K562 (cell line): ENCODE results near the gene FRMPD1. TPM values are rescaled to one million over a fixed set of nuclear protein-coding genes. Genes with fewer than 3 reads are reported as not detected.
A peak's percentile ranks its signal among the peaks of the same experiment; 100 is the strongest.

Experiments used
- ARID3A ChIP-seq: IDR thresholded peaks from 2 replicates; pipeline ENCODE4 v1.6.1; 2012; ENCODE audit warnings: low read depth, low read length, improper control_type of control experiment, borderline replicate concordance
- ARNT ChIP-seq, 2 experiments: fragments of 450-650 bp; IDR thresholded peaks; 2 replicates each; pipeline ENCODE4 v1.6.1; 2016; ENCODE audit warnings: mild to moderate bottlenecking in 1 of 2
- DEAF1 ChIP-seq: fragments of 450-650 bp; formaldehyde crosslinking; IDR thresholded peaks from 2 replicates; pipeline ENCODE4 v1.4.0; 2020; ENCODE audit warnings: mild to moderate bottlenecking, moderate library complexity
- FOXK1 ChIP-seq: sonication (generic); formaldehyde crosslinking; IDR thresholded peaks from 2 replicates; pipeline ENCODE4 v1.8.0; 2022; ENCODE audit warnings: missing genetic modification reagents, mild to moderate bottlenecking, borderline replicate concordance
- POLR2AphosphoS2 ChIP-seq: IDR thresholded peaks from 2 replicates; pipeline ENCODE4 v1.6.1; 2012; ENCODE audit warnings: low read length, improper control_type of control experiment
- RB1 ChIP-seq: fragments of 450-650 bp; IDR thresholded peaks from 2 replicates; pipeline ENCODE4 v1.6.1; 2017; ENCODE audit warnings: low read depth, mild to moderate bottlenecking
- REST ChIP-seq, 2 experiments: fragments of 450-650 bp; formaldehyde crosslinking in 1 of 2; IDR thresholded peaks; 2 replicates each; pipeline versions ENCODE4 v1.4.0 to v1.6.1; 2014 to 2020; ENCODE audit warnings: mild to moderate bottlenecking in 2 of 2, borderline replicate concordance in 1 of 2, low read depth in 1 of 2
- TBP ChIP-seq: optimal IDR thresholded peaks from 2 replicates; pipeline ENCODE3; 2011; ENCODE audit warnings: low read depth, low read length, improper control_type of control experiment
- ZBTB34 ChIP-seq: fragments of 250-450 bp; sonication (Bioruptor Pico); IDR thresholded peaks from 2 replicates; pipeline ENCODE4 v1.8.0; 2021; ENCODE audit warnings: mild to moderate bottlenecking, moderate library complexity
- polyA plus RNA-seq, 8 experiments: library from polyadenylated mRNA; depleted of rRNA in 4 of 8; stranded (reverse) in 5 of 8; unstranded in 3 of 8; fragments of >200 nt; fragmentation: Nextera tagmentation in 2 of 8; fragmentation: Illumina TruSeq in 1 of 8; extraction: Ambion mirVana in 2 of 8; extraction: Trizol in 1 of 8; gene quantifications; 2 replicates each; pipeline versions ENCODE4 v1.2.1 to v1.2.3, GENCODE V29; 2011 to 2014; ENCODE audit warnings: inconsistent platforms in 1 of 8, missing spikeins in 1 of 8
- total RNA-seq, 7 experiments: library from RNA; depleted of rRNA in 6 of 7; stranded (reverse); fragments of >200 nt in 6 of 7; fragmentation: Illumina TruSeq in 2 of 7; extraction: Trizol in 2 of 7; gene quantifications; 2 replicates each; pipeline versions ENCODE4 v1.2.1 to v1.2.3, GENCODE V29; 2011 to 2021; ENCODE audit warnings: low replicate concordance in 1 of 7
- TF ChIP-seq, protein P1 (sequence below), 2 experiments: fragments of 150-350 bp in 1 of 2; IDR thresholded peaks; 2 replicates each; pipeline ENCODE4 v1.6.1; 2012 to 2016; ENCODE audit warnings: low read depth in 2 of 2, low read length in 2 of 2, mild to moderate bottlenecking in 1 of 2, moderate library complexity in 1 of 2

The FRMPD1 gene
- total and polyA plus RNA-seq, 9 of the 15 experiments (the other 6 are each of a cell fraction or from before 2014, with no cell fraction given): not detected

GRCh38 chr9:37747271-37747753 is 96.6 kb downstream of the FRMPD1 start (continued):
- no peak for TF ChIP-seq ARNT (IDR thresholded peaks at IDR 0.05)
- TF ChIP-seq RB1: peak; percentile 48; the same call in 1 of the 2 replicates
- peak; percentile 87 for TF ChIP-seq DEAF1
- TF ChIP-seq, protein P1, sequence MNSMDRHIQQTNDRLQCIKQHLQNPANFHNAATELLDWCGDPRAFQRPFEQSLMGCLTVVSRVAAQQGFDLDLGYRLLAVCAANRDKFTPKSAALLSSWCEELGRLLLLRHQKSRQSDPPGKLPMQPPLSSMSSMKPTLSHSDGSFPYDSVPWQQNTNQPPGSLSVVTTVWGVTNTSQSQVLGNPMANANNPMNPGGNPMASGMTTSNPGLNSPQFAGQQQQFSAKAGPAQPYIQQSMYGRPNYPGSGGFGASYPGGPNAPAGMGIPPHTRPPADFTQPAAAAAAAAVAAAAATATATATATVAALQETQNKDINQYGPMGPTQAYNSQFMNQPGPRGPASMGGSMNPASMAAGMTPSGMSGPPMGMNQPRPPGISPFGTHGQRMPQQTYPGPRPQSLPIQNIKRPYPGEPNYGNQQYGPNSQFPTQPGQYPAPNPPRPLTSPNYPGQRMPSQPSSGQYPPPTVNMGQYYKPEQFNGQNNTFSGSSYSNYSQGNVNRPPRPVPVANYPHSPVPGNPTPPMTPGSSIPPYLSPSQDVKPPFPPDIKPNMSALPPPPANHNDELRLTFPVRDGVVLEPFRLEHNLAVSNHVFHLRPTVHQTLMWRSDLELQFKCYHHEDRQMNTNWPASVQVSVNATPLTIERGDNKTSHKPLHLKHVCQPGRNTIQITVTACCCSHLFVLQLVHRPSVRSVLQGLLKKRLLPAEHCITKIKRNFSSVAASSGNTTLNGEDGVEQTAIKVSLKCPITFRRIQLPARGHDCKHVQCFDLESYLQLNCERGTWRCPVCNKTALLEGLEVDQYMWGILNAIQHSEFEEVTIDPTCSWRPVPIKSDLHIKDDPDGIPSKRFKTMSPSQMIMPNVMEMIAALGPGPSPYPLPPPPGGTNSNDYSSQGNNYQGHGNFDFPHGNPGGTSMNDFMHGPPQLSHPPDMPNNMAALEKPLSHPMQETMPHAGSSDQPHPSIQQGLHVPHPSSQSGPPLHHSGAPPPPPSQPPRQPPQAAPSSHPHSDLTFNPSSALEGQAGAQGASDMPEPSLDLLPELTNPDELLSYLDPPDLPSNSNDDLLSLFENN (IDR thresholded peaks at IDR 0.05; ENCODE audit: low read depth in 2 of 2, low read length in 2 of 2): 0 out of 4 replicates have a peak, but pooled peaks of 1 of the 2 experiments have one; percentile 26
- TF ChIP-seq TBP: peak; percentile 12
- TF ChIP-seq ARID3A: peak; percentile 94; the same call in 1 of the 2 replicates
- peak; percentile 72 for TF ChIP-seq REST (IDR thresholded peaks at IDR 0.05; ENCODE audit: borderline replicate concordance)
- no peak for TF ChIP-seq REST (CRISPR knock-in tag; IDR thresholded peaks at IDR 0.05; ENCODE audit: low read depth)
- TF ChIP-seq ZBTB34 (CRISPR knock-in tag): no peak
- no peak for TF ChIP-seq FOXK1 (CRISPR knock-in tag)
- TF ChIP-seq POLR2AphosphoS2: no peak
